Epithelial cell of prostate (primary cell): ENCODE data around the gene ZNRF1.
"Not testable (repeated sequence)": the region's sequence is repeated elsewhere in the genome, so short reads cannot be mapped to it uniquely, and the experiment has no call there.

Source experiments
- DNase-seq: peaks from one replicate; pipeline ENCODE4 v3.0.0-alpha.2; 2011; ENCODE audit warnings: low read depth, low spot score
- H3K27ac ChIP-seq: fragments of 450-650 bp; 2 replicates; pipeline ENCODE4 v1.5.1; 2017; ENCODE audit warnings: mild to moderate bottlenecking

ZNRF1 gene

DNA sequence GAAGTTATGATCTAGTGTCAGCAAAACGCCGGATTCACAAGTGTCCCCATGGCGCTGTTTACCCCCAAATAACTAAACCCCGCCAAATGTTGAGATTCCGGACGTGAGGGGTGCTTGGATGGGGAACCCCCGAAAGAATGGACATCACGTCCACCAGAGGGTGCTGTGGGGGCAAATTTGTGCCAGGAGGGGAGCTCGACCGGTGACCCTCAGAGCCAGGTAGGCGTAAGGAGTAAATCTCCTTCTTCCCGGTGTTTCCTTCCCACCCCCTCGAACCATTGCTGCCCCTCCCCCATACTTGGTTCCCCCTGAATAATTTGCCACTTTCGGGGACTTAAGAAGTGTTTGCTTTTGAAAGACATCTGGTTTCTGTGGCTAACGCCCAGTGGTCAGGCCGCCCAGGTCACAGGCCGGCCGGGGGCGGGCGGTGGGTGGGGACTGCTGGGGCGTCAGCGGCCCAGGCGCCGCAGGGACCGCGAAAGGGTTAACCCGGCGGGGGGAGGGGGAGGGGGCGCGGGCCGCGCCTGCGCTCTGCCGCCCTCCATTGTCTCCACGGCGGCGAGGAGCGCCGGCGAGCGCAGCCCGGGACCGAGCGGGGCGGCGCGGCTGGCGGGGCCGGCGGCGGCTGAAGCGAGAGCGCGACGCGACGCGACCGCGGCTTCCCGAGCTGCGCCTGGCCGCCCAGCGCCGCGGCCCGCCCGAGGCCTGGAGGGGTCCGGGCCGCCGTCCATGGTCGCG is at the start of gene ZNRF1:
Gene ZNRF1, plus strand, starts transcription at position 544 of the 738 bp plus-strand sequence. CDS start 648 bp downstream, outside the sequence.
- peak within 1 kb of the TSS; percentile 55 for H3K27ac ChIP-seq
- DNase-seq = no peak

DNA sequence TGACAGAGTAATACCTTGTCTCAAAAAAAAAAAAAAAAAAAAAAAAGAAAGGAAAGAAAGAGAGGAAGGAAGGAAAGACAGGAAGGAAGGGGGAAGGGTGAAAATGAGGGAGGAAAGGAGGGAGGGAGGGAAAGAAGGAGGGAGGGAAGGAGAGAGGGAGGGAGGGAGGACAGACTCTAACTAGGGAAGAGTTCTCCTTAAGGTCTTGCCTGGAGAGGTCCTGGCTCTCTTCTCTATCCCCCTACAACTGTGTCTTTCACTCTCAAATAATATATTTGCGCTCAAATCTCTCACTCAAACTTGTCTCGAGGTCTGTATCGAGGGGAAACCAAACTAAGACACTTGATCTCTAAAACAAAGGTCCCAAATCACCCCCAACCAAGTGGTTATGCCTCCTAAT is 49.5 kb upstream of the ZNRF1 start:
- no peak overlapping the region for H3K27ac ChIP-seq
- DNase-seq = no peak

DNA sequence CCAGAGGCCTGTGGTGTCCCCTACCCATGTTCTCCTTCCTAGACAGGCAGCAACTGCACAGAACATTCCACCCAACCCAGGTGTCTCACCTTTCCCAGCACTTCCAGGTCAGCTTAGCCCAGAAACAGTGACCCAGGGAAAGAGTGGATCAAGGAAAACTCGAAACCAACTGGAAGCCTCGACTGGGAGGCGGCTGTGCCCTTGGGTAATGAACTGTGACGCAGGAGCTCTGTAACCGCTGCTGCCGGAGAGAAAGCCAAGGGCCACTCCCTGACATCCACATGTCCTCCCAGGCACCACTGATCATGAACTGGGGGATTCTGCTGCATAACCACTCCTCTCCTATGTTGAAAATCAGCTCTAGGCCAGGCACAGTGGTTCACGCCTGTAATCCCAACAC is 48.3 kb upstream of the ZNRF1 start:
- H3K27ac ChIP-seq = no peak overlapping the region
- no peak for DNase-seq

DNA sequence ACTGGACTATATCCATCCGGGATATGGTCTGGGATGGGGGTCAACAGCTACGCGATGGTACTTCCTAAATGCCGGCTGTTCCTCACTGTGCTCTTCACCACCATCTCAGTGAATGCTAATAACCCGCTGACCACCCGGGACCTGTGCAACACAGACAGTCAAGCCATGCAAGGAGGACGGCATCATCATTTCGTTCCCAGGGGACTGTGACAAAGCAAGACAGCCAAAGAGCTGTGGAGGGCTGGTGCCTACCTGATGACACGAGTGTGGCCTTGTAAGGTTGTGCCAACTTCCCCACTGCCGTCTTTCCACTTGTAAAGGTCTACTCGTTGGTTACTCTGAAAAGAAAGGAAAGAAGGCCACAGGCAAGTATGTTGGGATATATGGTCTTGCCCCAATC is 47.6 kb upstream of the ZNRF1 start:
- no peak for DNase-seq
- H3K27ac ChIP-seq = no peak overlapping the region

DNA sequence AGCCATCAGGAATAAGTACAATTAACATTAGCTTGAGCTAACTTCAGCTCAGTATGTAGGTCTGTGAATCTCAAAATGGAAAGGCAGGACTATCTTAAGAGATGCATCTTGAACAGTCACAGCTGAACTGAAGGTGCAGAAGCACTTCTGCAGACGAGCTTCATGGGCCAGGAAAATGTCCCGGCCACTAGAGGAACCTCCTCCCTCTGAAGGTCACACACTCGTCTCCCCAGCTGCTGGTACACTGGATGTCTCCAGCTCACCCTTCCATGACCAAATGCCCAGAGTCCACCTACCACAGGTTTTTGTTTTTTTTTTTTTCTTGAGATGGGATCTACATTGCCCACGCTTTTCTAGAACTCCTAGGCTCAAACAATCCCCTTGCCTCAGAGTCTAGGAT is 47.1 kb upstream of the ZNRF1 start:
- no peak overlapping the region for H3K27ac ChIP-seq
- DNase-seq = no peak

DNA sequence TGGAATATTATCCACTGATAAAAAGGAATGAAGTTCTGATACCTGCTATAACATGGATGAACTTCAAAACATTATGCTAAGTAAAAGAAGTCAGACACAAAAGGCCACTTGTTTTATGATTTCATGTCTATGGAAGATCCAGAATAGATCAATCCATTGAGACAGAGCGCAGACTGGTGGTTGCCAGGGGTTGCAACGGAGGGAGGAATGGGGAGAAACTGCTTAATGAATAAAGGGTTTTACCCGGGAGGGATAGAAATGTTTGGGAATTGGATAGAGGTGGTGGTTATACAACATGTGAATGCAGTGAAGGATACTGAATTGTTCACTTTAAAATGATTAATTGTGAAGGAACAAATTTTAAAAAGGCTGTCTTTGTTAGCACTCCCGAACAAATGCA is 44.1 kb upstream of the ZNRF1 start:
- no peak for DNase-seq
- no peak overlapping the region for H3K27ac ChIP-seq

DNA sequence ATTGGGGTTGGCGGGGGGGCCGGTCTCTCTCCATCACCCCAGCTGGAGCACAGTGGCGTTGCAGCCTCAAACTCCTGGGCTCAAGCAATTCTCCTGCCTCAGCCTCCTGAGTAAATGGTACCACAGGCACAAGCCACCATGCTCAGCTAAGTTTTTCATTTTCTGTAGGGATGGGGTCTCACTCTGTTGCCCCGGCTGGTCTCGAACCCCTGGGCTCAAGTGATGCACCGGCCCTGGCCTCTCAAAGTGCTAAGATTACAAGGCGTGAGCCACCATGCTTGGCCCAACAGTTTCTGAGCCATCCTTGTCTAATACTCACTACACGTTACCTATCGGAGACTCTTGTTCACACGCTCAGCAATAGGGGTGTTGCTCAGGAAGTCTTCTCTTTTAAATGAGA is 25.5 kb upstream of the ZNRF1 start:
- DNase-seq = no peak
- no peak overlapping the region for H3K27ac ChIP-seq

DNA sequence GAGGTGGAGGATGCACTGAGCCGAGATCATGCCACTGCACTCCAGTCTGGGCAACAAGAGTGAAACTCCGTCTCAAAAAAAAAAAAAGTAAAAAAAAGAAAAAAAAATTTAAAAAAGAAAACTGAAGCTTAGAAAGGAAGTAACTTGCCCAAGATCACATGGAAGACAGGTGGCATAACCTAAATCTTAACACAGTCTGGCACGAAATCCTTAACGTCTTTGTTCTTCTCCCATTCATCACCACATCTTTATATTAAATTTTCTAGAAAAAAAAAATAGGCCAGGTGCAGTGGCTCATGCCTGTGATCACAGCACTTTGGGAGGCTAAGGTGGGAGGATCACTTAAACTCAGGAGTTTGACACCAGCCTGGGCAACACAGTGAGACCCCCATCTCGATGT is 23.2 kb upstream of the ZNRF1 start:
- H3K27ac ChIP-seq = no peak overlapping the region
- no peak for DNase-seq

DNA sequence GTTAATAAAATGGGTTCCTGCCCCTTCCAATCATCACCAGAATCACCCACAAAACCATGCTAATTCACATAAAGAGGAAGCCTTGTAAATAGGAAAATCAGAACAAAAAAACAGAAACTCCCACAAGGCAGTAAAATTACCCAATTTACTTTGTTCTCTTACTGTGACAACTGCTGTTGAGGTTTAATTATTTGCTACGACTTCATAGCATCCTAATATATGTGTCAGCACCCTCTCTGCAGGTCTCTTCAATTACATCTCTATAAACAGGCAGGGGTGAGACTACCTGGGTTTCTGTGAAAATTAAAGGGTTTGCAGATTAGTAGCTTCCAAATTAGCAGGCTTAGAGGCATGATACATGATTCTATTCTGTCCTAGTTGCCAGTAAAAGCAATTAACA is 16.6 kb upstream of the ZNRF1 start:
- H3K27ac ChIP-seq = no peak overlapping the region
- DNase-seq = no peak

DNA sequence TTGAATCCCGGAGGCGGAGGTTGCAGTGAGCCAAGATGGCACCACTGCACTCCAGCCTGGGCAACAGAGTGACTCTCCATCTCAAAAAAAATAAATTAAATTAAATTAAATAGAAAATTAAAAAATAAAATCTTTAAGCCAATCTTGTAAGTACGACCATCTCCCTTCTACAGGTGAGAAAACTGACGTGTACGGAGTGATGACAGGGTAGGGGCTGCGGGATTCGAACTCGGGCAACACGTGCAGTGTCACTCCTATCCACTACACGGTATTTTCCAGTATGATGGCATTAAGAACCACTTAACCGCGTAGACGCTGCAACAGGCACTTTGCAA is 14.7 kb upstream of the ZNRF1 start:
- no peak overlapping the region for H3K27ac ChIP-seq
- DNase-seq = no peak

DNA sequence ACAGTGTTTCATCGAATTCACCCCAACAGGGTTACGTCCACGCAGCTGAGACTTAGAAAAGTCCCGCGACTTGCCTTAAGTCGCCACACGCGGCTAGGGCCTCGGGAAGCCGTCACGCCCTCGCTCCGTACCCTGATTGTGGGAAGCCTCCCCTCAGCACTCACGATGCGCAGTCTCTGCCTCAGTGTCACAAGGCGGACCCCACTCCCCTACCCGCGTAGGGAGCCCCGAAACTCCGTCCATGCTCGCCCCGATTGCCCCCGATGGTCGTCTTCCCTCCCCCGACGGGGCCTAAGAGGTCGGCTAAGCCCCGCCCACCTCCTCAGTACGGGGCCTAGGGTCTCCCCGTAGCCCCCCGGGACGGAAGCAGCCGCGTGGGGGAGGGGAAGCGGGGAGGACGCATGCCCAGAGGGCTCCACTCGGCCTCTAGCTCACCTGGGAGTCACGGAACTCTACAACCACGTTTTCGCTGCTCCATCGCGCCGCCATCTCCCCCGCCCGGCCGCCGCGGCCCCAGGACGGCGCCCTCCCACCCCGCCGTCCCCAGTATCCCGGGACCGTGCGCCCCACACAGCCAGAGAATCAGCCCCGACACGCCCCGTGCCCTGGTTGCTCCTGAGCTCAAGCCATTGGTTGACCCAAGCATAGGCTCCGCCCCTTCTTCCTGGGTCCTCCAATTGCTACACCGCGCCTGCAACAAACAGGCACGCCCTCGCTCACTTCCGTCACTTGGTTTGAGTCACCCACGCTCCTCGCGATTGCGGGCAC is 14.1 kb upstream of the ZNRF1 start, which contains the start of gene WDR59:
Gene WDR59, minus strand, starts transcription at position 595 of the 768 bp plus-strand sequence. Its CDS starts 106 bp downstream, at position 489.
- DNase-seq = peak; percentile 95
- peak within 1 kb of the TSS; percentile 39 for H3K27ac ChIP-seq

DNA sequence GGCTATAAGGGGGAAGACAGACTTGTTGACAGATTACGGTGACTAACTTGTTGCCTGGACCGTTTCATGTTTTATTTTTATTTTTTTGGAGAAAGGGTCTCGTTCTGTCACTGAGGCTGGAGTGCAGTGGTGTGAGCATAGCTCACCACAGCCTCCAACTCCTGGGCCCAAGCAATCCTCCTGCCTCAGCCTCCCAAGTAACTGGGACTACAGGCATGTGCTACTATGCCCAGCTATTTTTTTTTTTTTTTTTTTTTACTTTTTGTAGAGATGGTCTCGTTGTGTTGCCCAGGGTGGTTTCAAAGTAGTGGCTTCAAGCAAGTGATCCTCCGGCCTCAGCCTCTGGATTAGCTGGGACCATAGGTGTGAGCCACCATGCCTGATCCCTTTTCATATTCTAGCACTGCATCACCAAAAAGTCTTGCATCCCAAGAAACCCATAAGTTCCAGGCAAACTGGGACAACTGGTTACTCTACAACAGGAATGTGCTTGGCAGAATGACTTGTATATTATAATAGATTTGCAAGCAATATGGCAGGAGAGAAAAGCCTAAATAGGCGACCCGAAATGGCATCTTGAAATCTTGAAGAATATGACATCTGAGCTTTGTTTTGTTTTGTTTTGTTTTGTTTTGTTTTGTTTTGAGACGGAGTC is 11.7 kb upstream of the ZNRF1 start:
- H3K27ac ChIP-seq = no peak overlapping the region
- DNase-seq = no peak

DNA sequence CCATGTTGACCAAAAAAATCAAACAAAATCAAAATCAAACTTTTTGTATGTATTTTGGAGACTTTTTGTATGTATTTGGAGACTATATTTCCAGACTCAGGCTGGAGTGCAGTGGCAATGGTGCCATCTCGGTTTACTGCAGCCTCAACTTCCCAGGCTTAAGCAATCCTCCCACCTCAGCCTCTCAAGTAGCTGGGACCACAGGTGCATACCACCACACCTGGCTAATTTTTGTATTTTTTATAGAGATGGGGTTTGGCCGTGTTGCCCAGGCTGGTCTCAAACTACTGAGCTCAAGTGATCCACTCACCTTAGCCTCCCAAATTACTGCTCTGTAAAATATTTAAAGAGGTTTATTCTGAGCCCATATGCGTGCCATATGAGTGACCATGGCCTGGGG is 9.0 kb upstream of the ZNRF1 start:
- H3K27ac ChIP-seq, DNase-seq: not testable (repeated sequence)

DNA sequence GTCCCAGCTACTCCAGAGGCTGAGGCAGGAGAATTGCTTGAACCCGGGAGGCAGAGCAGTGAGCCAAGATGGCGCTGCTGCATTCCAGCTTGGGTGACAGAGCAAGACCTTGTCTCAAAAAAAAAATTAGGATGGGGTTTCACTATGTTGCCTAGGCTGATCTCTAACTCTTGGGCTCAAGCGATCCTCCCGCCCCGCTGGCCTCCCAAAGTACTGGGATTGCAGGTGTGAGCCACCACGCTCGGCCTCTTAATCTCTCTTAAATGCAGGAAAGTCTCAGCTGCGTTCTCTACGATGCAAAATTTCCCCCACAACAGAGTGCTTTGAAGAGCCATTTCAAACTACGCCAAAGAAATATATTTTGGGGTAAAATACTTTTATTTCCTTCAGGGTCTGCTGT is 8.0 kb upstream of the ZNRF1 start:
- H3K27ac ChIP-seq = no peak overlapping the region
- no peak for DNase-seq

DNA sequence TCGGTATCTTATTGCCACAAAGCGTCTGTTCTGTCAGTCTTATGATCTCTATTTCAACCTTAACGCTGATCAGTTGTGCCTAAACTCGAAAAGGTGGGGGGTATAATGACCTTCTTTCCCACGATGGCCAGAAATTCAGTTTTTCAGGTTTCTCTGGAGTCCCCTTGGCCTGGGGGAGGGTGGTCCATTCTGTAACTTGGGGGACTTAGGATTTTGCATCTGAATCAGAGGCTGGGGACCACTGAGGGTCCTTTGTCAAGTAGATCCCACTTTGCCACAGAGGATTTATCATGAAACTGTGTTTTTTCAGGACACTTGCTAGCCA is 7.6 kb upstream of the ZNRF1 start:
- no peak for DNase-seq
- no peak overlapping the region for H3K27ac ChIP-seq

DNA sequence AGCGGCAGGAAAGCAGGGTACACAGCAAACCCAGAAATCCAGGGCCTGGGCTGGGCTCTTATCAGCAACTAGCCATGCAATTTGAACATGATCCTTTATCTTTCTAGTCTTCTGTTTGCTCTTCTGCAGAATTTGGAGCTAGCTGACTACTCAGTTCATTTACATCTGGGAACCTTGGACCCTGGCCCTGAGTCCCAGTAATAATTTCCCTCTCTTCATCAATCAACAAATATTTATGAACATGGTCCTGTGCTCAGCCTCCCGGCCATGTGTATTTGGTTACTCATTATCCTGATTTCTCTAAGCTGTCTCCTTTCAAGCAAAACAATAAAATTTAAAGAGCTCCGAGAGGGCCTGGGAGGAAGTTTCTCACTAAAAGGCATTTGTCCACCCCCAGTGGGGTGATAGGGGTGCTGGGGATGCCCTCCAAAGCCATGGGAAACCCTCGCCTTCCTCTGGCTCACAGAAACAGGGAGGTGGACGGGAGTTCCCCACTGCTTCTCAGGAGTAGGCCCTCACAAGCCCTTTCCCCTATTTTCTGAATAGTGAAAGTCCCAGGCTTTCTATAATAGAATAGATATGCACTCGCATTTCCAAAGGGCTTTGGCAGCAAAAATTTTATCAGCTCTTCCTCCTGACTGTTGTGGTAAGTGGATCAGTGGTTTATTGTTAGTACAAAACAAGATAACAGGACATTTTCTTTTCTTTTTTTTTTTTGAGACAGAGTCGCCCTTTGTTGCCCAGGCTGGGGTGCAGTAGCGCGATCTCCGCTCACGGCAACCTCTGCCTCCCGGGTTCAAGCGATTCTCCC is 7.0 kb upstream of the ZNRF1 start:
- H3K27ac ChIP-seq = no peak overlapping the region

DNA sequence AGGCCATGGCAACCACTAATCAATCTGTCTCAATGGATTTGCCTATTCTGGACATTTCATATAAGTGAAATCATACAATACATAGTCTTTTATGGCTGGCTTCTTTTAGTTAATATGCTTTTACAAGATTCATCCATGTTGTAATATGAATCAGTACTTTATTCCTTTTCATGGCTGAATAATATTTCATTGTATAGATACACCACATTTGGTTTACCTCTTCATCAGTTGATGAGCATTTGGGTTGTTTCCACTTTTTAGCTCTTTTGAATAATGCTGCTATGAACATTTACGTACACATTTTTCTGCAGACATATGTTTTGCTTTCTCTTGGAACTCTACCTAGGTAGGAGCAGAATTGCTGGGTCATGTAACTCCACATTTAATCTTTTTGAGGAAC is 2.8 kb upstream of the ZNRF1 start:
- no peak overlapping the region for H3K27ac ChIP-seq
- DNase-seq = no peak

More for the DNA sequence above, 7.0 kb upstream of the ZNRF1 start:
- DNase-seq = no peak

DNA sequence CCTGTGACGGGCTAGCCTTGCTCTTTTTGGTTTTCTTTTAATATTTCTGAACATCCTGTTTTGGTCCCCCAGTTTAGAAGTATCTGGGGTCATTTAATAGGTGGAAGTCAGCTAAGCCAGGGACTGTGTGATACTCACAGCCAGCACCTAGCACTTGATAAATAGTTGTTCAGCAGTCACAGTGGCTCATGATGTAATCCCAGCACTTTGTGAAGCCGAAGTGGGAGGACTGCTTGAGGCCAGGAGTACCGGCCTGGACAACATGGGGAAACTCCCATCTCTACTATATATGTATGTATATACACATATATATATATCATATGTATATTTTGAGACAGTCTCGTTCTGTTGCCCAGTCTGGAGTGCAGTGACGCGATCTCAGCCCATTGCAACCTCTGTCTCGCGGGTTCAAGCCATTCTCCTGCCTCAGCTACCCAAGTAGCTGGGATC is 1.8 kb upstream of the ZNRF1 start:
- no peak for DNase-seq
- no peak overlapping the region for H3K27ac ChIP-seq

DNA sequence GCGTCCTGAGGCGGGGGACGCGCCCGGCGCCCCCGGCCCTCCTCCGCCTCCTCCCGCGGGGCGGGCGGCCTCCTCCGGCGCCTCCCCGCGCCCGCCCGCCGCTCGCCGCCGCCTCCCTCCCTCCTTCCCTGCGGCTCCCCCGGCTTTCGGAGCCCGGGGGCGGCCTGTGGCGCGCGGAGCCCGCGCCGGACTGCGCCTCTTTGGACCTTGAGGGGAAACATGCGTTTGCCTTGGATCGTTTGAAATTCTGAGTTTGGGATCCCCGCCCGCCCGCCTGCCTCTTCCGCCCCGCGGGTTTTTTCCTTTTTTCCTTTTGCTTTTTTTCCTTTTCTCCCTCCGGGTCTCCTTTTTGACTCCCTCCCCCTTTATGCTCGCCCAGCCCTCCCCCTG is 390 bp downstream of the ZNRF1 start:
- DNase-seq = no peak
- peak overlapping the region; percentile 55 for H3K27ac ChIP-seq

DNA sequence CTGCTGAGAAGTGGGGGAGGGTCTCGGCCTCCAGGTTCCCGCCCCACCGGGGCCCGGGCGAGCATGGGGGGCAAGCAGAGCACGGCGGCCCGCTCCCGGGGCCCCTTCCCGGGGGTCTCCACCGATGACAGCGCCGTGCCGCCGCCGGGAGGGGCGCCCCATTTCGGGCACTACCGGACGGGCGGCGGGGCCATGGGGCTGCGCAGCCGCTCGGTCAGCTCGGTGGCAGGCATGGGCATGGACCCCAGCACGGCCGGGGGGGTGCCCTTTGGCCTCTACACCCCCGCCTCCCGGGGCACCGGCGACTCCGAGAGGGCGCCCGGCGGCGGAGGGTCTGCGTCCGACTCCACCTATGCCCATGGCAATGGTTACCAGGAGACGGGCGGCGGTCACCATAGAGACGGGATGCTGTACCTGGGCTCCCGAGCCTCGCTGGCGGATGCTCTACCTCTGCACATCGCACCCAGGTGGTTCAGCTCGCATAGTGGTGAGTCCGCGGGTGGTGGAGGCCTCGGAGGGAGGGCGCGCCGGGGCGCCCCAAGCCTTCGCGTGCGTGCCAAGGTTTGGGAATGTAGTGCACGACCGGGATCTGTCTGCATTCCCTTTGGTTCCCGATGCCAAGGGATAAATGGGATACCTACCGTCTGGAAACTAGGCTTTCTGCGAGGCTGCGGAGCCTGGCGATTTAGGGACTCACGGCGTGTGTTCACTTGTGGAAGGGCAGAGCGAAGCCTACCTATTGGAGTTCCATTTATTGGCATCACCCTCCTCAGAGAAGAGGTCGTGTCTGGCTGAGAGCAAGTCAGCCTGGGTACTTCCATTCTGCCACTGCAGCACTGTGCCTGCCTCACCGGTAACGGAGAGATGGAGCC is 1.0 kb downstream of the ZNRF1 start:
- peak overlapping the region; percentile 55 for H3K27ac ChIP-seq
- no peak for DNase-seq
